Measurements from ENCODE around the gene PDXK. TPM values are rescaled to one million over a fixed set of nuclear protein-coding genes. Genes with fewer than 3 reads are reported as not detected.

Gene PDXK
- total and polyA plus RNA-seq, 2 of the 13 experiments (the other 11 are each of a cell fraction or from before 2014, with no cell fraction given) = 114 to 184 TPM

DNA sequence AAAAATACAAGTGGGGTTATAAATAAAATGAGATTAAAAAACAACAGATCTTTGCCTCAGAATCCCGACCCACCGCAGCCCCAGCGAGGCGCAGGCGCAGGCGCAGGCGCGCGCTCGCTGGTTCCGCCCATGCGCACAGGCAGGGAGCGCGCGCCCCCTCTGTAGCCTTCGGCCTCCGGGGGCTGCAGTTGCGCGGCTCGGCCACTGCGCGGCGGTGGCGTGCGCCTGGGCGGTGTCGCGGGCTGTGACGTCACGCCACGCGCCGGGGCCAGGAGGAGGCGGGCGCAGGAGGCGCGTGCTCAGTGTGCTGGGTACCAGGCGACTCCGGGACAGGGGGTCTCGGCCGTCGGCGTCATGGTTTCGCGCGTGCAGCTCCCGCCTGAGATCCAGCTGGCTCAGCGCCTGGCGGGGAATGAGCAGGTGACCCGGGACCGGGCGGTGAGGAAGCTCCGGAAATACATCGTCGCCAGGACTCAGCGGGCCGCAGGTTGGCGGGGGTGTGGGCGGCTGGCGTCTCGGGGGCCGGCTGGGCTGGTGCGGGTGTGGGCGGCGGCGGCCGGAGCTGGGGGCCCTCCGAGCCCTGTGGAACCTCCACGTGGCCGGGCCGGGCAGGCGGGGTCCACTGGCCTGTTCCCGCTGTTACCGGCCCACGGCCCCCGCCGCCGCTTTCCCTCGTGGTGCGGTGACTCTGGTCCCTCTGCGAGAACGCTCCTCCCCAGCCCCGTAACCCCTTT, 70.5 kb downstream of the PDXK start, which contains the start of gene RRP1 (continued):
- TF ChIP-seq KDM2A (CRISPR knock-in tag; IDR thresholded peaks at IDR 0.05; ENCODE audit: borderline replicate concordance, low read depth) (peak; percentile 64), ETV5 (CRISPR knock-in tag; IDR thresholded peaks at IDR 0.05; ENCODE audit: borderline replicate concordance) (peak; percentile 13; the same call in 1 of the 2 replicates), ZNF839 (CRISPR knock-in tag; IDR thresholded peaks at IDR 0.05; ENCODE audit: borderline replicate concordance) (peak; percentile 94; the same call in 1 of the 2 replicates), RBM39 (IDR thresholded peaks at IDR 0.05; ENCODE audit: low read depth, low read length, poor library complexity, severe bottlenecking) (peak; percentile 48), PHF5A (CRISPR knock-in tag; IDR thresholded peaks at IDR 0.05; ENCODE audit: low read depth, unreplicated experiment) (peak; percentile 91), ZNF678 (CRISPR knock-in tag; IDR thresholded peaks at IDR 0.05) (no peak), NR2F2 (IDR thresholded peaks at IDR 0.05; ENCODE audit: borderline replicate concordance, low read depth) (peak; percentile 15; the same call in 1 of the 2 replicates), ZNF747 (CRISPR knock-in tag; IDR thresholded peaks at IDR 0.05; ENCODE audit: borderline replicate concordance) (peak; percentile 61; the same call in 1 of the 2 replicates), DNMT1 (CRISPR knock-in tag; IDR thresholded peaks at IDR 0.05) (peak; percentile 74; the same call in 1 of the 2 replicates), ZKSCAN1 (IDR thresholded peaks at IDR 0.05; ENCODE audit: low read length) (0 out of 2 replicates have a peak, but pooled peaks have one; percentile 53), ZNF672 (CRISPR knock-in tag; IDR thresholded peaks at IDR 0.05) (0 out of 2 replicates have a peak, but pooled peaks have one; percentile 32), ZNF235 (CRISPR knock-in tag; IDR thresholded peaks at IDR 0.05; ENCODE audit: borderline replicate concordance) (peak; percentile 96), ZBTB42 (CRISPR knock-in tag; IDR thresholded peaks at IDR 0.05) (no peak), XBP1 (CRISPR knock-in tag; IDR thresholded peaks at IDR 0.05) (no peak), HOXA3 (CRISPR knock-in tag; IDR thresholded peaks at IDR 0.05) (peak; percentile 98), ASH2L (IDR thresholded peaks at IDR 0.05; ENCODE audit: insufficient read length, low read depth, low read length) (peak; percentile 64), NR2F6 (IDR thresholded peaks at IDR 0.05) (no peak), NR2F6 (CRISPR knock-in tag; IDR thresholded peaks at IDR 0.05) (0 out of 2 replicates have a peak, but pooled peaks have one; percentile 47), ZNF230 (CRISPR knock-in tag; IDR thresholded peaks at IDR 0.05) (no peak)
- TF ChIP-seq, protein P1, sequence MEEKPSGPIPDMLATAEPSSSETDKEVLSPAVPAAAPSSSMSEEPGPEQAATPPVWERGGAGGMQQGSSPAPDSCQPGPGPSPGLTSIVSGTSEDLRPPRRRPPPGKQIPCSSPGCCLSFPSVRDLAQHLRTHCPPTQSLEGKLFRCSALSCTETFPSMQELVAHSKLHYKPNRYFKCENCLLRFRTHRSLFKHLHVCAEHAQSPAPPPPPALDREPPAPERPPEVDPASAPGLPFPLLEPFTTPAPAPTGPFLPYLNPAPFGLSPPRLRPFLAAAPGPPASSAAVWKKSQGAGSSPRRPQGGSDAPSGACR (CRISPR knock-in tag; IDR thresholded peaks at IDR 0.05) = peak; percentile 83
- TF ChIP-seq, protein P2, sequence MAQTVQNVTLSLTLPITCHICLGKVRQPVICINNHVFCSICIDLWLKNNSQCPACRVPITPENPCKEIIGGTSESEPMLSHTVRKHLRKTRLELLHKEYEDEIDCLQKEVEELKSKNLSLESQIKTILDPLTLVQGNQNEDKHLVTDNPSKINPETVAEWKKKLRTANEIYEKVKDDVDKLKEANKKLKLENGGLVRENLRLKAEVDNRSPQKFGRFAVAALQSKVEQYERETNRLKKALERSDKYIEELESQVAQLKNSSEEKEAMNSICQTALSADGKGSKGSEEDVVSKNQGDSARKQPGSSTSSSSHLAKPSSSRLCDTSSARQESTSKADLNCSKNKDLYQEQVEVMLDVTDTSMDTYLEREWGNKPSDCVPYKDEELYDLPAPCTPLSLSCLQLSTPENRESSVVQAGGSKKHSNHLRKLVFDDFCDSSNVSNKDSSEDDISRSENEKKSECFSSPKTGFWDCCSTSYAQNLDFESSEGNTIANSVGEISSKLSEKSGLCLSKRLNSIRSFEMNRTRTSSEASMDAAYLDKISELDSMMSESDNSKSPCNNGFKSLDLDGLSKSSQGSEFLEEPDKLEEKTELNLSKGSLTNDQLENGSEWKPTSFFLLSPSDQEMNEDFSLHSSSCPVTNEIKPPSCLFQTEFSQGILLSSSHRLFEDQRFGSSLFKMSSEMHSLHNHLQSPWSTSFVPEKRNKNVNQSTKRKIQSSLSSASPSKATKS (CRISPR knock-in tag; IDR thresholded peaks at IDR 0.05) = no peak
- TF ChIP-seq, protein P3, sequence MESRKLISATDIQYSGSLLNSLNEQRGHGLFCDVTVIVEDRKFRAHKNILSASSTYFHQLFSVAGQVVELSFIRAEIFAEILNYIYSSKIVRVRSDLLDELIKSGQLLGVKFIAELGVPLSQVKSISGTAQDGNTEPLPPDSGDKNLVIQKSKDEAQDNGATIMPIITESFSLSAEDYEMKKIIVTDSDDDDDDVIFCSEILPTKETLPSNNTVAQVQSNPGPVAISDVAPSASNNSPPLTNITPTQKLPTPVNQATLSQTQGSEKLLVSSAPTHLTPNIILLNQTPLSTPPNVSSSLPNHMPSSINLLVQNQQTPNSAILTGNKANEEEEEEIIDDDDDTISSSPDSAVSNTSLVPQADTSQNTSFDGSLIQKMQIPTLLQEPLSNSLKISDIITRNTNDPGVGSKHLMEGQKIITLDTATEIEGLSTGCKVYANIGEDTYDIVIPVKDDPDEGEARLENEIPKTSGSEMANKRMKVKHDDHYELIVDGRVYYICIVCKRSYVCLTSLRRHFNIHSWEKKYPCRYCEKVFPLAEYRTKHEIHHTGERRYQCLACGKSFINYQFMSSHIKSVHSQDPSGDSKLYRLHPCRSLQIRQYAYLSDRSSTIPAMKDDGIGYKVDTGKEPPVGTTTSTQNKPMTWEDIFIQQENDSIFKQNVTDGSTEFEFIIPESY (CRISPR knock-in tag; IDR thresholded peaks at IDR 0.05) = peak; percentile 70; the same call in 1 of the 2 replicates
- TF ChIP-seq, protein P4, sequence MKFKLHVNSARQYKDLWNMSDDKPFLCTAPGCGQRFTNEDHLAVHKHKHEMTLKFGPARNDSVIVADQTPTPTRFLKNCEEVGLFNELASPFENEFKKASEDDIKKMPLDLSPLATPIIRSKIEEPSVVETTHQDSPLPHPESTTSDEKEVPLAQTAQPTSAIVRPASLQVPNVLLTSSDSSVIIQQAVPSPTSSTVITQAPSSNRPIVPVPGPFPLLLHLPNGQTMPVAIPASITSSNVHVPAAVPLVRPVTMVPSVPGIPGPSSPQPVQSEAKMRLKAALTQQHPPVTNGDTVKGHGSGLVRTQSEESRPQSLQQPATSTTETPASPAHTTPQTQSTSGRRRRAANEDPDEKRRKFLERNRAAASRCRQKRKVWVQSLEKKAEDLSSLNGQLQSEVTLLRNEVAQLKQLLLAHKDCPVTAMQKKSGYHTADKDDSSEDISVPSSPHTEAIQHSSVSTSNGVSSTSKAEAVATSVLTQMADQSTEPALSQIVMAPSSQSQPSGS (CRISPR knock-in tag; IDR thresholded peaks at IDR 0.05) = peak; percentile 81
- TF ChIP-seq, protein P5, sequence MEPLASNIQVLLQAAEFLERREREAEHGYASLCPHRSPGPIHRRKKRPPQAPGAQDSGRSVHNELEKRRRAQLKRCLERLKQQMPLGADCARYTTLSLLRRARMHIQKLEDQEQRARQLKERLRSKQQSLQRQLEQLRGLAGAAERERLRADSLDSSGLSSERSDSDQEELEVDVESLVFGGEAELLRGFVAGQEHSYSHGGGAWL (CRISPR knock-in tag; IDR thresholded peaks at IDR 0.05) = 0 out of 2 replicates have a peak, but pooled peaks have one; percentile 26

All from HepG2 (cell line).